Inferior parietal cortex (tissue), 1 donor: ENCODE data around the gene NEIL3.

ENCODE experiments used
- DNase-seq: peaks from one replicate; pipeline ENCODE4 v3.0.0-alpha.2; 2016; ENCODE audit errors: extremely low spot score

NEIL3 gene

GRCh38 chr4:177410566-177410965 is 100.9 kb downstream of the NEIL3 start:
- no peak for DNase-seq

- no peak for DNase-seq
Measured at GRCh38 chr4:177411996-177412395, 102.3 kb downstream of the NEIL3 start.
